ENCODE results near the gene METTL2A. TPM values are rescaled to one million over a fixed set of nuclear protein-coding genes. Genes with fewer than 3 reads are reported as not detected.

METTL2A gene
- total and polyA plus RNA-seq, 10 of the 15 experiments (the other 5 are each of a cell fraction or from before 2014, with no cell fraction given) = 19.7 to 34.0 (median 25.3) TPM

- TF ChIP-seq ZBTB11 (CRISPR knock-in tag; IDR thresholded peaks at IDR 0.05) = no peak
- no peak for TF ChIP-seq BRCA1 (IDR thresholded peaks at IDR 0.05; ENCODE audit: low read depth, low read length)
- no peak for TF ChIP-seq ZNF592 (IDR thresholded peaks at IDR 0.05)
- TF ChIP-seq STAT1 (conservative IDR thresholded peaks at IDR 0.05) = no peak
- no peak for TF ChIP-seq NR2F1 (conservative IDR thresholded peaks at IDR 0.05)
- no peak for TF ChIP-seq RAD51 (IDR thresholded peaks at IDR 0.05)
- TF ChIP-seq CREB1 (IDR thresholded peaks at IDR 0.05; ENCODE audit: low read depth) = no peak
Measured at GRCh38 chr17:62388856-62389255, 34.8 kb upstream of the METTL2A start (continued).

All from GM12878 (cell line).